HAP-1 (cell line): Measurements from ENCODE around the gene KLHL21.
"Not testable (repeated sequence)": the region's sequence is repeated elsewhere in the genome, so short reads cannot be mapped to it uniquely, and the experiment has no call there.

Experiments
- DNase-seq, 2 experiments: peaks; one replicate each; pipeline ENCODE4 v3.0.0-alpha.2; 2016 to 2020; ENCODE audit warnings: low spot score in 2 of 2
- H3K27me3 ChIP-seq: fragments of 250-450 bp; sonication (Bioruptor Pico); 2 replicates; pipeline ENCODE4 v1.5.1; 2020; ENCODE audit warnings: low read depth, mild to moderate bottlenecking, moderate library complexity
- H3K36me3 ChIP-seq: fragments of 250-450 bp; sonication (Bioruptor Pico); replicated peaks from 2 replicates; pipeline ENCODE4 v1.5.1; 2020; ENCODE audit warnings: mild to moderate bottlenecking
- H3K4me1 ChIP-seq: fragments of 250-450 bp; sonication (Bioruptor Pico); 2 replicates; pipeline ENCODE4 v1.5.1; 2020; ENCODE audit warnings: mild to moderate bottlenecking
- H3K4me3 ChIP-seq: fragments of 250-450 bp; sonication (Bioruptor Pico); 2 replicates; pipeline ENCODE4 v1.5.1; 2020; ENCODE audit warnings: mild to moderate bottlenecking, moderate library complexity
- H3K9me3 ChIP-seq: fragments of 250-450 bp; sonication (Bioruptor Pico); 2 replicates; pipeline ENCODE4 v1.5.1; 2020; ENCODE audit warnings: mild to moderate bottlenecking, moderate library complexity
- in situ Hi-C: fragments of 300-500 bp; cut with MboI; formaldehyde crosslinking; loops from 3 replicates; pipeline ENCODE4 v1.14.3; 2020; ENCODE audit warnings: low sequenced_read_pairs, inconsistent platforms, mixed read lengths

KLHL21 gene

DNA sequence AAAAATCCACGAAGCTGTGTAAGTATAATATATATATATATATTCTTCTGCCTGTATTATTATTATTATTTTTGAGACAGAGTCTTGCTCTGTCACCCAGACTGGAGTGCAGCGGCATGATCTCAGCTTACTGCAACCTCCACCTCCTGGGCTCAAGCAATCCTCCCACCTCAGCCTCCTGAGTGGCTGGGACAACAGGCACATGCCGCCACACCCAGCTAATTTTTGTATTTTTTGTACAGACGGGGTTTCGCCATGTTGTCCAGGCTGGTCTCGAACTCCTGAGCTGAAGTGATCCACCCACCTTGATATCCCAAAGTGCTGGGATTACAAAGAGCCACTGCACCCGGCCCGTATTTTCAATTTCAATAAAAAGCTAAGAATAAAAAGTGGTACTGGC is 2.7 kb downstream of the KLHL21 start:
- H3K4me3 ChIP-seq = peak overlapping the region; percentile 71
- peaks cover 44% of the 10 kb centered on the region for H3K36me3 ChIP-seq
- in situ Hi-C loops, H3K9me3 ChIP-seq, H3K27me3 ChIP-seq, DNase-seq, H3K4me1 ChIP-seq: not testable (repeated sequence)

DNA sequence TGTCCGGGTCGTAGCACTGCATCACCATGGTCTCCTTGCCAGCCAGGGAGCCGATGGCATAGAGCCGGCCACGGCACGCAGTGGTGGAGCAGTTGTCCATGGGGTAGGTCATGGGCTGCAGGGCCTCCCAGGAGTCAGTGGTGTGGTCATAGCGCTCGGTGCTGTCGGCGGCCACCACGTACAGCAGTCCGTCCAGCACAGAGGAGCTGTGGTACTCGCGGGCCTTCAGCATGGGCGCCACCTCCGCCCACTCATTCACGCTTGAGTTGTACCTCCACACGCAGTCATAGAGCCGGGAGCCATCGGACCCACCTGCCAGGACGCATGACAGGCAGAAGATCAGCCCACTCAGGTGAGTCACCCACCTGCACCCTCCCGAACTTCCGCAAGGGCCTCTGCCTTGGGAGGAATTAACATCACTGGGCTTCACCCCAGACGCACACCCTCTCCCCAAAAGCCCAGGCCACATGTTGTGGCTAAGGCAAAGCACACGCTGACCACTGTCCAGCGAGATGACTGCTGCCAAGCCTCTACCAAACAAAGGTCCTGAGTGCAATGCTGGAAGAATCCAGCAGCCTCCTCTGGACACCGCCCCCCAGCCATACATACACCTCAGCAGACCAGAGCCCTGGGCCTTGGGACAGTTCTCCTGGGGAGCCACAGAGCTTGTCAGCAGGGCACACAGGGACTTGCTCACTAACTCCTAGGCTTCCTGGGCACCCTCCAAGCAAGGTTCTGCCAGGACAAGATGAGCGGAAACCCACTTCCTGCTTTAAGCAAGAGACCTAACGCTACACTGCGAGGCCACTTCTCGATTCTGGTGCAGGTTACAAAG is 3.3 kb downstream of the KLHL21 start:
- in situ Hi-C loops = no loop called here
- peaks cover 46% of the 10 kb centered on the region for H3K36me3 ChIP-seq
- H3K4me1 ChIP-seq = peaks cover 9% of the 10 kb centered on the region
- DNase-seq = no peak
- H3K9me3 ChIP-seq = no peaks in the 10 kb centered on the region
- H3K4me3 ChIP-seq = peak overlapping the region; percentile 71
- no peaks in the 10 kb centered on the region for H3K27me3 ChIP-seq

- in situ Hi-C loops = no loop called here
- Histone ChIP-seq H3K9me3 (no peaks in the 10 kb centered on the region), H3K36me3 (peaks cover 59% of the 10 kb centered on the region), H3K27me3 (no peaks in the 10 kb centered on the region), H3K4me3 (no peak overlapping the region), H3K4me1 (peaks cover 3% of the 10 kb centered on the region)
- DNase-seq = no peak
Measured at GRCh38 chr1:6597777-6598131, 4.9 kb downstream of the KLHL21 start.

DNA sequence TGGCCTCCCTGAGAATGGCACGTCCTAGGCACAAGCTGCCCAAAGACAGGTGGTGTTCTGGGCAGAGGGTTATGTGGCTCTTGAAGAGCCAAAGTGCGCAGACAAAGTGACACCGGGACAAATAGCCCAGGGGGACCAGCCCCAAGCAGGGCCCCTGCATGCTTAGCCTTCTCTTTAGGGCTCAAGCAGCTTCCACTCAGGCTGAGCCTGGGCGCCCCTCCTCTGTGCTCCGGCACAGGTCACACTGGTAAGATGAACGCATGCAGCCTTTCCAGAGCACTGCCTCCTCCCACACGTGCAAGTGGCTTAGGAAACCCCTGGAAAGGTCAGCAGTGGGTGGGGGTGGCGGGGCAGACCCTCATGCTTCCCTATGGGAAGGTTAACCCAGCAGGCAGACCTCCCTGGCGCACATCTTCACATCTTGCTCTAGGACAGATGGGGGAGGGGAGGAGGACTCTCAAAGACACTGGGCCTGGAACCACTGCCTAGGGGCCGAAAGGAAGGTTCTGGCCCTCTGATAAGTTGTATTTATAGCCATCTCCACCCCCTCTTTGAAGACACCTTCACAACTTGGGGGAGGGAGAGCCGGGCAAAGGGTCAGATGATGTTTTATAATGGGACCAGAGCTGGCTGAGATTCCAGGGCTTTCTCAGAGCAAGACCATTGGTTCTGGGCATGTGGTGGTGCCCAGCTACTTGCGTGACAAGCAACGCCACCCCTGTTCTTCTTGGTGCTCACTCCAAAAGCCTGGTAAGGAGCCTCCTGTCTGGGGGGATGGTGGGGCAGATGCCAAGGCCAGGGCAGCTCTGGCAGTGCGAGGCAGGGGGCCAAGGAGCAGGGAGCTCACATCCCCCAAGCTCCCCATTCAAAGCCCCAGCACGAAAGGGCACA is 5.5 kb downstream of the KLHL21 start:
- Histone ChIP-seq H3K36me3 (peaks cover 59% of the 10 kb centered on the region), H3K4me1 (peaks cover 3% of the 10 kb centered on the region), H3K4me3 (no peak overlapping the region), H3K27me3 (no peaks in the 10 kb centered on the region), H3K9me3 (no peaks in the 10 kb centered on the region)
- in situ Hi-C loops = no loop called here
- DNase-seq = no peak

DNA sequence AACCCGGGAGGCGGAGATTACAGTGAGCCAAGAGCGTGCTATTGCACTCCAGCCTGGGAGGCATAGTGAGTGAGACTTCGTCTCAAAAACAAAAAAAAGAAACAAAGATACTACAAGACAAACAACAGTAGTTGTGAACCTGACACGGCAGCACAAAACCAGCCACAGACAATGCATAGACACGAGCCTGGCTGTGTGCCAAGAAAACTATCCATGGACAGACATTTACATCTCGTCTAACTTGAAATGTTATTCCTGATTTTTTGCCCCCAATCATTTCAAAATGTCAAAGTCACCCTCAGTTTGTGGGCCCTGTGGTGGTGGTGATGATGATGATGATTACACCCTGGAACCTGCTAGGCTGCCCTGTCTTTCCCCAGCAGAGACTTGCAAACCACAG is 6.3 kb downstream of the KLHL21 start:
- Histone ChIP-seq H3K36me3 (peaks cover 59% of the 10 kb centered on the region), H3K4me3 (no peak overlapping the region), H3K9me3 (no peaks in the 10 kb centered on the region), H3K27me3 (no peaks in the 10 kb centered on the region), H3K4me1 (peaks cover 3% of the 10 kb centered on the region)
- in situ Hi-C loops = no loop called here
- no peak for DNase-seq

DNA sequence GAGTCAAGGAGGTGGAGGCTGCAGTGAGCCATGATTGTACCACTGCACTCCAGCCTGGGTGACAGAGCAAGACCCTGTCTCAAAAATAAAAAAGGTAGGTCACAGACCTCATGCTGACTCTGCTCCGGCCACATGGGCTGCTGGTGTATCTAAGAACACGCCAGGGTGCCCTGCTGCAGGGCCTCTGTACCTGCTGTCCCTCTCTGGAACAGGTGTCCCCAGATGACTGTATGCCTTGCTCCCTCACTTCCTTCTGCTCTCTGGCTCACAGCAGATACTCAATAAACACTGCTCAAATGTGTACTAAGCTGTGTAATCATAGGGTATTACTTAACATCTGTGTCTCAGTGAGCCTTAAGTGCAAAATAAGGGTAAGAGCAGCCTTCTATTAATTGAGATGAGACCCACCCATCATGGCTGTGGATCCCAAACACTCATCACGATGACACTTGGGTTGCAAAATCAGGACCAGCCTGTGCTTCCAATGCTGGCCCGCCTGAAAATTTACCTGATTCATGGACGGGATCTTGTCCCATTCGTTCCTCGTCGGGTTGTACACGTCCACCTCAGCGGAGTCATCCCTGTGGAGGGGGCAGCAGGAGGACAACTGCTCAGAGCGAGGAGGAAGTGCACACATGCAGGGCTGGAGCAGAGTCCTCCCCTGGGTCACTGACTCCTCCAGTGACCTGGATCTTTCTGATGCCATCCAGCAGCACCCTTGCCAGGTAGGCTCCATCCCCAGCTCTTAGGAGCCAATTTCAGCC is 7.5 kb downstream of the KLHL21 start:
- Histone ChIP-seq H3K4me1 (peaks cover 3% of the 10 kb centered on the region), H3K9me3 (no peaks in the 10 kb centered on the region), H3K36me3 (peaks cover 68% of the 10 kb centered on the region), H3K4me3 (no peak overlapping the region), H3K27me3 (no peaks in the 10 kb centered on the region)
- in situ Hi-C loops = no loop called here
- DNase-seq = no peak

DNA sequence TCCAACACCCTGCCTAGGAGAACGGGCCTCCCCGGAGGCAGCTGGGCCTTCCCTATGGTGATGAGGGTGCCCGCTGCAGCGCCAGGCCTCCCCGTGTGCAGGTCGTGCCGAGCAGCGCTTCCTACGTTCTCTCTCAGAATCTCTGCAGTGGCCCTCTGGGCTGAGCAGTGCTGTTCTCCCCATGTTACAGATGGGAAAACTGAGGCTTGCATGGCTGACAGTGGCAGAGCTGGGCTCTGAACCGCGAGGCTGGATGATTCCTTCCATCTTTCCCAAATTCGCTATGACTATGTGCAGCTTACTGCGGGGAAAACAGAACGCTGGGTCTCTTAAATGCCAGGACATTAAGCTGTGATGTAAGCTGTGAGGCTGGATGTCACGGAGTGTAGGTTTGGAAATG is 8.9 kb downstream of the KLHL21 start:
- no peak for DNase-seq
- Histone ChIP-seq H3K36me3 (peaks cover 74% of the 10 kb centered on the region), H3K4me3 (no peak overlapping the region), H3K9me3 (no peaks in the 10 kb centered on the region), H3K27me3 (no peaks in the 10 kb centered on the region), H3K4me1 (no peaks in the 10 kb centered on the region)
- in situ Hi-C loops = no loop called here

GRCh38 chr1:6592865-6593593 is 9.6 kb downstream of the KLHL21 start:
- no peak overlapping the region for H3K4me3 ChIP-seq
- H3K9me3 ChIP-seq = no peaks in the 10 kb centered on the region
- no peak for DNase-seq
- H3K27me3 ChIP-seq = no peaks in the 10 kb centered on the region
- H3K4me1 ChIP-seq = no peaks in the 10 kb centered on the region
- H3K36me3 ChIP-seq = peaks cover 76% of the 10 kb centered on the region
- in situ Hi-C loops = no loop called here

DNA sequence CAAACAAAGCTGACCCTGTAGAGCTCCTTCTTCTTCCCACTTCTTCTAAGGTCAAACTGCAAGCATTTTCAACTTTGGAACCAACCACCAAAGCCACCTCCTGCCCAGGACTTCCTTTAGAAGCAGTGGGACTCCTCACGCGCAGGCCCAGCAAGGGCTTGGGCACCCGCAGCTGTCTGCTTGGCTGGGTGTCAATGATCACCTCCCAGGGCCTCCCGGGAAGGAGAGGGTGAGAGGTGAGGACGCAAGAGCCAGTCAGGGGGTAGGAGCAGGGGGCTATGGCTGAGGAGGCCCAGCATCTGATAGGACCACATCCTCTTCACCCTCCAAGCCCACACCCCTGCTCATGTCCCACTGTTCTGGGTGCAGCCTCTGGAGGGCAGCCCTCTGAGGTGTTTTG is 10.2 kb downstream of the KLHL21 start:
- no peak overlapping the region for H3K4me3 ChIP-seq
- DNase-seq = no peak
- in situ Hi-C loops = no loop called here
- H3K4me1 ChIP-seq = no peaks in the 10 kb centered on the region
- no peaks in the 10 kb centered on the region for H3K9me3 ChIP-seq
- H3K27me3 ChIP-seq = no peaks in the 10 kb centered on the region
- H3K36me3 ChIP-seq = peaks cover 76% of the 10 kb centered on the region

DNA sequence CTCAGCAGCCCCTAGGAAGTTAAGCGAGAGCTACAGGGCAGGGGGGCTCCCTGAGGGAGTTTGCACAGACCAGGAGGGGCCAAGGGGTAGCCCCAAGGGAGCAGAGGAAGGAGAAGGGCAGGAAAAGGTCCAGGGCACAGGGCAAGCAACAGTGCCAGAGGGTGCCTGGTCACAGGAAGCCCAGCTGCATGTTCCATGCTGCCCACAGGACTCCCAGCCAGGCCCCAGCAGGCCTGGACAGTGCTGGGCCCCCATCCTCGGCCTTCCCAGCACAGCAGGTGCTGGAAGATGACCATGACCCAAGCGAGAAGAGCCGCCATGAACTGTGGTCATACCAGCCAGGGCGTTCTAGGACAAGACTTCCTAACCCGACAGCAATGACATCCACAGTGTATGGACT is 11.0 kb downstream of the KLHL21 start:
- Histone ChIP-seq H3K36me3 (peaks cover 73% of the 10 kb centered on the region), H3K4me3 (no peak overlapping the region)
- in situ Hi-C loops = no loop called here

GRCh38 chr1:6591222-6591621 is 11.4 kb downstream of the KLHL21 start:
- DNase-seq = no peak
- no peaks in the 10 kb centered on the region for H3K27me3 ChIP-seq
- no peak overlapping the region for H3K4me3 ChIP-seq
- no peaks in the 10 kb centered on the region for H3K9me3 ChIP-seq
- H3K36me3 ChIP-seq = peaks cover 69% of the 10 kb centered on the region
- in situ Hi-C loops = no loop called here
- H3K4me1 ChIP-seq = no peaks in the 10 kb centered on the region

More for the DNA sequence above, 11.0 kb downstream of the KLHL21 start:
- Histone ChIP-seq H3K27me3 (no peaks in the 10 kb centered on the region), H3K4me1 (no peaks in the 10 kb centered on the region), H3K9me3 (no peaks in the 10 kb centered on the region)
- DNase-seq = no peak

- peaks cover 63% of the 10 kb centered on the region for H3K36me3 ChIP-seq
- H3K27me3 ChIP-seq = no peaks in the 10 kb centered on the region
- in situ Hi-C loops = no loop called here
- no peak overlapping the region for H3K4me3 ChIP-seq
- H3K4me1 ChIP-seq = no peaks in the 10 kb centered on the region
- DNase-seq = no peak
- H3K9me3 ChIP-seq = no peaks in the 10 kb centered on the region
Measured at GRCh38 chr1:6590046-6590445, 12.6 kb downstream of the KLHL21 start.

DNA sequence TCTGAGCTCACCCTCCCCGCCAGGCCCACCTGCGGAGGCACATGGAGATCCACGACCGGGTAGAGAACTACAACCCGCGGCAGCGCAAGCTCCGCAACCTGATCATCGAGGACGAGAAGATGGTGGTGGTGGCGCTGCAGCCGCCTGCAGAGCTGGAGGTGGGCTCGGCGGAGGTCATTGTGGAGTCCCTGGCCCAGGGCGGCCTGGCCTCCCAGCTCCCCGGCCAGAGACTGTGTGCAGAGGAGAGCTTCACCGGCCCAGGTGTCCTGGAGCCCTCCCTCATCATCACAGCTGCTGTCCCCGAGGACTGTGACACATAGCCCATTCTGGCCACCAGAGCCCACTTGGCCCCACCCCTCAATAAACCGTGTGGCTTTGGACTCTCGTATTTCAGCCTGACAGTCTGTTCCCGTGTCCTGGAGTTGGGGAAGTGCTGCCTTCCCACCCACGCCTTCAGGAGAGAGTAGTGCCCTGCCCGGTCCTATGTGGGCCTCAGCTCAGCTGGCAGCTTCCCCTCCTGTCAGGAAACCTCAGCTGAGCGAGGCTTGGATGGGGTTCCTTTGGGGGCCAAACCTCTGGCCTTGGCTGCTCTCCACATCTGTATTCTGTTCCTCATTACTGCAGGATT is 13.7 kb downstream of the KLHL21 start:
- no peaks in the 10 kb centered on the region for H3K4me1 ChIP-seq
- in situ Hi-C loops = no loop called here

More for the DNA sequence above, 13.7 kb downstream of the KLHL21 start:
- Histone ChIP-seq H3K27me3 (no peaks in the 10 kb centered on the region), H3K4me3 (no peak overlapping the region), H3K9me3 (no peaks in the 10 kb centered on the region), H3K36me3 (peaks cover 57% of the 10 kb centered on the region)
- no peak for DNase-seq
